HG03108 (cell line): Measurements from ENCODE around the gene ANKEF1.
"Not testable (repeated sequence)": the region's sequence is repeated elsewhere in the genome, so short reads cannot be mapped to it uniquely, and the experiment has no call there.

Experiments
- ATAC-seq: cut with Tn5 transposase; IDR thresholded peaks from one replicate; pipeline ENCODE4 v1.9.1; 2021; ENCODE audit warnings: moderate library complexity; ENCODE audit not compliant: unreplicated experiment

The ANKEF1 gene

GRCh38 chr20:10031451-10032215 is 3.2 kb upstream of the ANKEF1 start:
- not testable (repeated sequence) for ATAC-seq

DNA sequence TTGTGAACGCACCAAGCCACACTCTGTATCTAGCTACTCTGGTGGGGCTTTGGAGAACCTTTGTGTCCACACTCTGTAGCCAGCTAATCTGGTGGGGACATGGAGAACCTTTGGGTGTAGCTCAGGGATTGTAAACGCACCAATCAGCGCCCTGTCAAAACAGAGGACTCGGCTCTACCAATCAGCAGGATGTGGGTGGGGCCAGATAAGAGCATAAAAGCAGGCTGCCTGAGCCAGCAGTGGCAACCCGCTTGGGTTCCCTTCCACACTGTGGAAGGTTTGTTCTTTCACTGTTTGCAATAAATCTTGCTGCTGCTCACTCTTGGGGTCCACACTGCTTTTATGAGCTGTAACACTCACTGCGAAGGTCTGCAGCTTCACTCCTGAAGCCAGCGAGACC is 2.5 kb upstream of the ANKEF1 start:
- not testable (repeated sequence) for ATAC-seq

DNA sequence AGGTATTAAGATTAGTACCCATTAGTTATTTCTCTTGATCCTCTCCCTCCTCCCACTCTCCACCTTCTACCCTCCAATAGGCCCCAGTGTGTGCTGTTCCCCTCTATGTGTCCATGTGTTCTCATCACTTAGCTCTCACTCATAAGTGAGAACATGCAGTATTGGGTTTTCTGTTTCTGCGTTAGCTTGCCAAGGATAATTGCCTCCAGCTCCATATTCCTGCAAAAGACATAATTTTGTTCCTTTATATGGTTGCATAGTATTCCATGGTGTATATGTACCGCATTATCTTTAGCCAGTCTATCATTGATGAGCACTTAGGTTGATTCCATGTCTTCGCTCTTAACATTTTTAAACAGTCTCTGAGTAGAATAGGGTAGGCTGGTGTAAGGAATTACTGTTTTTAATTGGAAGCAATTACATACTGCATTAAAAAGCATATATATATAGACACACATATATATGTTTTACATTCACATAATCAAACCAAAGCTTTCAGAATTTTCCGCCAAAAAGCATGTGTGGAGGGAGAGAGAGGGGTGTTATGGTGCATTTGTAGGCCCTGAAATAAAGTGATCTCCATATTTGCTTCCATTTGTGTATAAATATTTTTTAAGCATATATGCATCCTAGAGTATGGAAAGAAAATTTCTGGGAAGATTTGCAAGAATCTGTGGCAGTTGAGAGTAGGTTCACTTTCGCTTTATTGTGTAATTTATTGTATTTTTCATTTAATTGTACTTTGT is 709 bp upstream of the ANKEF1 start:
- no peak for ATAC-seq

DNA sequence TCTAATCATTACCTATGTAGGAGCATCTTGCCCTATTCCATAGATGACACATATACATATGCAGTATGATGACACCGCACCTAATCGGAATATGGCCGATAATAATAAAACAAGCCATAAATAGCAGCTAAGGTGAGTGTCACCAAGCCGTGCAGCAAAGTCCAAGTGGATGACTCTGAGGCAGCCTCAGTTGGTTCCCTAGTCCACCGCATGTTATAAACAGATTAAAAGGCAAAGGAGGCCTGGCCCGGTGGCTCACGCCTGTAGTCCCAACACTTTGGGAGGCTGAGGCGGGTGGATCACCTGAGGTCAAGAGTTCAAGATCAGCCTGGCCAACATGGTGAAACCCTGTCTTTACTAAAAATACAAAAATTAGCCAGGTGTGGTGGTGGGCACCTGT is 1.5 kb downstream of the ANKEF1 start:
- not testable (repeated sequence) for ATAC-seq

DNA sequence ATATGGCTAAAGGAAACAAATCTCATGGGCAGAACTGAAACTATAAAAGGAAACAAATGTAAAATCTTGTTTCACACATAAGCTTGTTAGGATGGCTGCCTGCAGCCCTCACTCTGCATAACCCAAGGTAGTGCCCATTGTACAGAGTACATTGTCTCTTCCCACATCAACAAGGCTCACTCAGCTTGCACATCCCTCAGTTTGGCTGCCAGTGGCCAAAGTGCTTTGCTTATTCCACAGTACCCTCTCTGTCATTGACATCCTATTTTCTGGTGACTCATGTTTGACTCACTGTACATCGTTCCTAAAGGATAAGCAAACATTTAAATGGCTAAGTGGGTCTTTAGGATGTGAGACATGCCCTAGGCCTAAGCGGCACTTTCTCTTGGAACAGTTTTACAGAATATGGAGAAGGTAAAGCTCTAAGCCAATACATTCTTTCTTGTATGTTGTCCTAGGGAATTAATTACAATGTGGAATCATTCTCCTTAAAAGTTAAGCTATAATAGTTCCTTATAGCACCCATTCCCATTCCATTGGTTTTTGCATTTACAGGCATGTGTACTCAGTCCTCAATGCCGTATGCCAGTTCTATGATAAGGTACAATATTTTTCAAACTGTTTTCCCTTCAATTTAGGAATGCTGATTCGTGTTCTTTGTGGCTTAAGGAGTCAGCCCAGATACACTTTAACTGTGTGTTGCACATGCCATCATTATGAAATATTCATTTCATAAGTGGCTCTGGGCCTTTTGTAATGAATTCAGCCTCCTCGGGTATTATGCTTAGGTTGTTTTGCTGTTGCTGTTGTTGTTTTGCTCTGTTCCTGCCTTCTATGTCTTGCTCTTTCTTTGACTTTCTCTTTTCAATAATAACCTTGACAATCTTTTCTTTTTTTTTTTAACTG is 5.5 kb downstream of the ANKEF1 start:
- no peak for ATAC-seq

DNA sequence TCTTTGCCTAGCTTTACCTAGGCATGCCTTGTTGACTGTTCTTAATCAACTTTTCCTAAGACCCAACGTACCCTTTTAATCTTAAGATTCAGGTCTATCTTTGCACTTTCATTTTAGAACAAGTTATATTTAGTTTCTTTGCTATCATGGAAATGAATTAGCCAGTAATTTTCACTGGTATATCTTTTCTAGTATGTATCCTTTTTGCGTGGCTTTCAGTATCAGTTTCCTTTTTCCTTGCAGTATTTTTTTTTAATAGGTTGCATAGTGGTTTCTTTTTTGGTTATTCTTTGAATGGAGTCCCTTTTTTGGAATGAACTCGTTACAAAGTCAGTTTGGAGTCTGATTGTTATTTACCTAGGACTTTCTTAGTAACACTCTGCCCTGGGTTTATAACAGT is 7.3 kb downstream of the ANKEF1 start:
- no peak for ATAC-seq

- no peak for ATAC-seq
Measured at GRCh38 chr20:10047427-10047826, 12.6 kb downstream of the ANKEF1 start.

DNA sequence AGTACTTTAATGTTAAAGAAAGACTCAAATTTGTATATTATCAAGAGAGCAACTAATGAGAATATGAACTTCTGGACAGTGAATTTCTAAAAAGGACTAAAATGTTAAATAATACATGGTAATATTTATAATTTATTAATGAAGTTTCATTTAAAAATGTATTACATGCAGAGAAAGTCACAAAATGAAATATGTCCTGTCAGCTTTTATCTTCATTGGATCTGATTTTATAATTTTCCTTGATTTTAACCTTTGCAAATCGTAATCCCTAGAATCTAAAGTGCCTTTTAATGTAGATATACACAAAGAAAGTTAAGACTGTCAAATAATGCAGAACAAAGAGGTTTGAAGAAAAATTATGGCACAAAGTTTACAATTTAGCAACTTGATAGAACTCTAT is 16.4 kb downstream of the ANKEF1 start:
- ATAC-seq: no peak

DNA sequence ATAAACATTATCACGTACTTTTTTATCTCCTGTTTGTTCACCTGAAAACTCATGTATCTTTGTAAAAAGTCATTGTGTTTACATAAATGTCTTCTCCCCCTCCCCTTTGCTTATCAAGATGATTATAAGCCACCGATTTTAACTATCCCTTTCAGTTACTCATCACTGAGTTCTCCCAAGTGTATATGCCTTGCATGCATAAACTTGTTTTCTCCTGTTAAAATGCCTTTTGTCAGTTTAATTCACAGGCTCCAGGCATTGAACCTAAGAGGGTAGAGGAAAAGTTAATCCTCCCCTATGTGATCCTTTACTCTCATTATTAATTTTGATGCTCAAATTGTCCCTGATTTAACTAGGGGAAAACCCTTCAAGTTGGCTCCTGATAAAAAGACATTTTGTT is 24.2 kb downstream of the ANKEF1 start:
- ATAC-seq: no peak

- ATAC-seq: no peak
Measured at GRCh38 chr20:10060226-10060625, 25.4 kb downstream of the ANKEF1 start.

GRCh38 chr20:10061641-10062040 is 26.9 kb downstream of the ANKEF1 start:
- ATAC-seq: no peak

GRCh38 chr20:10063482-10063881 is 28.7 kb downstream of the ANKEF1 start:
- no peak for ATAC-seq

- no peak for ATAC-seq
Measured at GRCh38 chr20:10064611-10065010, 29.8 kb downstream of the ANKEF1 start.

DNA sequence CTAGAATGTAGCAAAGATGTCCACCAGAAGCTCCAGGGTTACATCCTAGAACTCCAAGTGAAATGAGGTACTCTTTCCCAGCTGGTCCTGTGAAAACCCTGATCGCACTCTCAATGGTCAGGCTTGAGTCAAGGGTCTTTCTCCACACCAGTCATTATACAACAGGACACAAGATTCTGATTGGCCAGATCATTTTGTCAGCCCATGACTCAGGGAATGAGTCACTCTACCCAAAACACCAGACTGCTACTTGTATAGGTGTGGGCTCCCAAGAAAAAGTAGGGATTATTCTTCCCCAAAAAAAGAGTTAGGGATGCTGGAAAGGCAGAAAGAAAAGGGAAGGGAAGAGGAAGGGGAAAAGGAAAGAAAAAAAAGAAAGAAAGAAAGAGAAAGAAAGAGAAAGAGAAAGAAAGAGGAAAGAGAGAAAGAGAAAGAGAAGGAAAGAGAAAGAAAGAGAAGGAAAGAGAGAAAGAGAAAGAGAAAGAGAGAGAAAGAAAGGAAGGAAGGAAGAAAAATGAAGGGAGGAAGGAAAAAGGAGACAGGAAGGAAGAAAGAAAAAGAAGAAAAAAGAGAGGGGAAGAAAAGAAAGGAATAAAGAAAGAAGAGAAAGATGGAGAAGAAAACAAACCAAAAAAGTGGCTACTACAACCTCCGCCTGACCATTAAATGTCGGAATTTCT is 30.5 kb downstream of the ANKEF1 start:
- ATAC-seq: no peak

GRCh38 chr20:10067321-10067720 is 32.5 kb downstream of the ANKEF1 start:
- ATAC-seq: no peak

DNA sequence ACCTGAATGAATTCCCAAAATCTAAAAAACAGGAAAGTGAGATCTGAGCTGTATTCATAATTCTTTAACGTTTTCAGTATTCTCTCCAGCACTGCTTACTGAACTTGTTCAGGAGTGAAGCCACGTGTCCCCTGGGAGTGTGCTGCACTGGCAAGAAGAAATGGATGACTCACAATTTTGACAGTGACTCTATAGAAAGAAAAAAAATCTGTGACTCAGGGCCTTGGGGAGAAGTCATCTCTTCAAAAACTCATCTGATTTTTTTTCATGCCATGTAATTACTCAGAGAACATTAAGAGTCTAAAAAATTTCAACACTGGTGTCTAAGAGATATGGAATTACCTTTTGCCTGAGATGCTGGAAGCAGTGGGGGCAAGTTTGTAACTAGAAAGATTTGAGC is 39.7 kb downstream of the ANKEF1 start:
- no peak for ATAC-seq

GRCh38 chr20:10075606-10076005 is 40.8 kb downstream of the ANKEF1 start:
- no peak for ATAC-seq

- no peak for ATAC-seq
Measured at GRCh38 chr20:10076126-10077080, 41.6 kb downstream of the ANKEF1 start.

DNA sequence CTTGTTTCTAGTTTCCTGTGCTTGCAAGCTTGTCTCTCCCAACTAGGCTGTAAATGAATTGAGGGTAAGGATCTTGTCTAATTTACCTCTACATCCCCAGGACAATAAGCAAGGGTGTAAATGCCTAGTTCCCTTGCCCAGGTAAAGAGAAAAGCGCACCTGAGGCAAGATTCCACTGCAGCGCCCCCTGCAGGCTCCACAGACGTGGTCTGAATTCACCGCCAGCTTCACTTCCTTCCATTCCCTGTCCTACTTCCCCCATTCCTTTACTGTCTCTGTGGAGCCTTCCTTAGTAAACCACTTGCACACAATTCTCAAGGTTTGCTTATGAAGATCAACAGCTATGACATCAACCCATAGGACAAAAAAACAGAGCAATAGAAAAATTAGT is 42.3 kb downstream of the ANKEF1 start:
- no peak for ATAC-seq

- no peak for ATAC-seq
Measured at GRCh38 chr20:10077886-10078285, 43.1 kb downstream of the ANKEF1 start.
